Tibial nerve (tissue), 4 donors: ENCODE measurements around the gene DUS2.

Experiments
- EP300 ChIP-seq, 2 donors: sonication (generic); formaldehyde crosslinking; IDR thresholded peaks; one replicate each; pipeline ENCODE4 v1.6.1; 2017; ENCODE audit warnings: antibody characterized with exemption in 2 of 2, mild to moderate bottlenecking in 1 of 2
- POLR2A ChIP-seq, 2 donors: fragments of 450-650 bp; IDR thresholded peaks; one replicate each; pipeline ENCODE4 v1.6.1; 2017; ENCODE audit warnings: antibody characterized with exemption in 2 of 2, mild to moderate bottlenecking in 2 of 2, moderate library complexity in 2 of 2
- TF ChIP-seq, protein P1 (sequence below), 5 experiments: fragments of 200-600 bp in 3 of 5; fragments of 450-650 bp in 2 of 5; sonication (generic) in 3 of 5; IDR thresholded peaks; one replicate each; pipeline ENCODE4 v1.5.1; 2016 to 2019; ENCODE audit warnings: antibody characterized with exemption in 5 of 5, mild to moderate bottlenecking in 3 of 5, moderate library complexity in 2 of 5

DNA sequence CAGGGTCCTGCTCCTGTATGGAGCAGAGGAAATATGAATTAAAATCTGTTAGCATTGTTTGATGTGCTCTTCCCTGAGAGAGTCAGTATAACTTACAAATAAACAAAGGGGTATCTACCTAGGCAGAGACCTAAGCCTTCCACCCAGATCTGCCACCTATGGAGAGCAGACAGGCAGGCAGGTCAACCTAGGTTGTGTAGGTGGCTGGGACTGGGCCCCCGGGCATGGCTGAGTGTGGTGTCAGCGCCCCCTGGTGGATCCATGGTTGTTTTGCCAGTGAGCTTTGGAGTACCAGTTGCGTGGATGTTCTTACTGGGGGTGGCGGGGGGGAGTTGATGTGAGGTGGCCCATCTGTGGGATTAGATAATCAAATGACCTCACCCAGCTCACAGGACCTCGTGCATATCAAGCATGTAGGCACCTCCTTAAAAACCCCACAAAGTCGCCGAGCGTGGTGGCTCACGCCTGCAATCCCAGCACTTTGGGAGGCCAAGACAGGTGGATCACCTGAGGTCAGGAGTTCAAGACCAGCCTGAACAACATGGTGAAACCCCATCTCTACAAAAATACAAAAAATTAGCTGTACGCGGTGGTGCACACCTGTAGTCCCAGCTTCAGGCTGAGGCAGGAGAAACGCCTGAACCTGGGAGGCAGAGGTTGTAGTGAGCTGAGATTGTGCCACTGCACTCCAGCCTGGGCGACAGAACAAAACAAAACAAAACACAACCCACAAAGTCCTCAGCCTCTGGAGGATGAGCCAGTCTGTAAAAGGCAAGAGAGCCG is 17.6 kb downstream of the DUS2 start:
- TF ChIP-seq POLR2A (IDR thresholded peaks at IDR 0.05) (no peak), EP300 (IDR thresholded peaks at IDR 0.05) (peak in 1 of 2 donors; percentile 13)
- TF ChIP-seq, protein P1, sequence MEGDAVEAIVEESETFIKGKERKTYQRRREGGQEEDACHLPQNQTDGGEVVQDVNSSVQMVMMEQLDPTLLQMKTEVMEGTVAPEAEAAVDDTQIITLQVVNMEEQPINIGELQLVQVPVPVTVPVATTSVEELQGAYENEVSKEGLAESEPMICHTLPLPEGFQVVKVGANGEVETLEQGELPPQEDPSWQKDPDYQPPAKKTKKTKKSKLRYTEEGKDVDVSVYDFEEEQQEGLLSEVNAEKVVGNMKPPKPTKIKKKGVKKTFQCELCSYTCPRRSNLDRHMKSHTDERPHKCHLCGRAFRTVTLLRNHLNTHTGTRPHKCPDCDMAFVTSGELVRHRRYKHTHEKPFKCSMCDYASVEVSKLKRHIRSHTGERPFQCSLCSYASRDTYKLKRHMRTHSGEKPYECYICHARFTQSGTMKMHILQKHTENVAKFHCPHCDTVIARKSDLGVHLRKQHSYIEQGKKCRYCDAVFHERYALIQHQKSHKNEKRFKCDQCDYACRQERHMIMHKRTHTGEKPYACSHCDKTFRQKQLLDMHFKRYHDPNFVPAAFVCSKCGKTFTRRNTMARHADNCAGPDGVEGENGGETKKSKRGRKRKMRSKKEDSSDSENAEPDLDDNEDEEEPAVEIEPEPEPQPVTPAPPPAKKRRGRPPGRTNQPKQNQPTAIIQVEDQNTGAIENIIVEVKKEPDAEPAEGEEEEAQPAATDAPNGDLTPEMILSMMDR (IDR thresholded peaks at IDR 0.05) = peak; percentile 76 to 91 (median 86)
